Skeletal muscle cell (primary cell): ENCODE results near the gene OXNAD1.

ENCODE experiments used
- DNase-seq: peaks from one replicate; pipeline ENCODE4 v3.0.0-alpha.2; 2010; ENCODE audit warnings: low read depth
- H3K4me3 ChIP-seq: 2 replicates; pipeline ENCODE4 v1.5.1; 2011; ENCODE audit warnings: low read depth, mild to moderate bottlenecking, control low read depth, low read length, moderate library complexity

OXNAD1 gene

GRCh38 chr3:16266714-16267113 lies 1.7 kb downstream of the OXNAD1 start:
- H3K4me3 ChIP-seq: no peak overlapping the region
- DNase-seq: no peak

- DNase-seq: no peak
- H3K4me3 ChIP-seq: no peak overlapping the region
Measured at GRCh38 chr3:16270855-16271254, 5.8 kb downstream of the OXNAD1 start.

GRCh38 chr3:16272588-16272987 lies 7.6 kb downstream of the OXNAD1 start:
- DNase-seq: no peak

GRCh38 chr3:16273867-16274266 lies 8.9 kb downstream of the OXNAD1 start:
- no peak overlapping the region for H3K4me3 ChIP-seq
- DNase-seq: no peak

More at GRCh38 chr3:16272588-16272987, 7.6 kb downstream of the OXNAD1 start:
- no peak overlapping the region for H3K4me3 ChIP-seq

GRCh38 chr3:16277471-16277870 lies 12.5 kb downstream of the OXNAD1 start:
- DNase-seq: no peak

DNA sequence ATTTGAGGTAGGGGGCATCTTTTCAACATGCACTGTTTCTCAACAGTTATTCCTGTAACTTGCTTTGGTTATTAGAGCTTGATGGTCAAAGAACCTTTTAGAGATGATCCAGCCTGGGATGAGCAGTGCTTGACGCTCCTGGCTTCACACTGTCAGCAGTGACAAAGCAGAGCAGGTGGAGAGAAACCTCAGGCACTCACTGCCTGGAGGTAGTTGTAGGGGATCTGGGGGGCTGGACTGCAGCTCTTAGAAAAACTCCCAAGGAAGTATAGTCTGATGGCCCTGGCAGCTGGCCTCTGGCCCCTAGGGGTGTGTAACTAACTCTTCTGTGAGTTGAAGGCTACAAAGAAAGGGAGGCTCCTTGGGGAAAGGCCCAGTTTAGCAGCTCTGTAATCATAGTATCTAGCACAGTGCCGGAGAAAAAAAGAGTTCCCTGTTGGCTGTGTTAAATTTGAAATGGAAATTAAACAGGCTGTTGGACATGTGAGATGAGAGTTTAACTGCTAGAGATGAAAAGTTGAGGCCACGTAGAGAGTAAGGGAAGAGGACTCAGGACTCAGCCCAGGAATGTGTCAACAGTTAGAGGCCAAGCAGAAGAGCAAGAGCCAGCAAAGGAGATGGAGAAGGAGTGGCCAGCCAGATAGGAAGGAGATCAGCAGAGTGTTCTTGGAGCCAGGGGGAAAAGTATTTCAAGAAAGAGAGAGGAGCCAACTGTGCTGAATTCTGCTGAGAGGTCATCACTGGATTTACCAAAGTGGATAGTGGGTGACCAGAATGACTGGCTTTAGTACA lies 14.2 kb downstream of the OXNAD1 start:
- no peak overlapping the region for H3K4me3 ChIP-seq

More at GRCh38 chr3:16277471-16277870, 12.5 kb downstream of the OXNAD1 start:
- H3K4me3 ChIP-seq: no peak overlapping the region

DNA sequence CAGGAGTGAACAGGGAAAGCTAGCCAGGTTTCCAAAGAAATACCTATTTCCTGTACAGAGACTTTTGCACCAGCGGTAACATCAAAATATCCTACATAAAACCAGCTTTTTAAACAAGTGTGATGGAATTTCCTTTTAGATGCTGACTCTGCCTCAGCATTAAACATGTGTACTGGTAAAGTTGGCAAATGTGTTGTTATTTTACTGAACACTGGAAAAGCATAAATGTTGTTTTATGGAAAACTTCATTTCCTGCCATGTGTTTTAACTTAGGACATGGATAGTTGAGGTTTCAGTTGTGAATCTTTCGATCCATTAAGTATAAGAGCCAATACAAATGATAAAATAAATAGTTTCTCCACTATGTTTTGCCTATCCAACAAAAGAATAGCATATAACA lies 15.7 kb downstream of the OXNAD1 start:
- no peak for DNase-seq
- H3K4me3 ChIP-seq: no peak overlapping the region

More for the DNA sequence above, 14.2 kb downstream of the OXNAD1 start:
- no peak for DNase-seq

- no peak for DNase-seq
Measured at GRCh38 chr3:16284633-16285032, 19.6 kb downstream of the OXNAD1 start.

DNA sequence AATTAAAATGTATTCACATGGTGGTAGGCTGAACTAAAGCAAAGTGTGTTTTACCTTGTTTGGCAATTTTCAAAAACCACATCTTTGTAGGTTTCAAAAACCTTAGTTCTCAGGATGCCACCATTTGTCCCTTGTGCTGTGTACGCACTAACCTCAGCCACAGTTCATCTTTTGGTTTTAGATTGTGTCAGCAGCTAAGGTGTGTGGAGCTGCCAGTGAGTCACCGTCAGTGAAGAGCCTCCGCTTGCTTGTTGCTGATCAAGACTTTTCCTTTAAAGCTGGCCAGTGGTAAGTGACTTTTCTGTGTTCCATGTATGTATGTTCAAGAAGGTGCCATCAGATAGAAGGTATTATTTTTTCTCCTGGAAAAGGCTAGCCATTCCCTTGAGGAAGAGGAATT lies 21.1 kb downstream of the OXNAD1 start:
- no peak for DNase-seq
- H3K4me3 ChIP-seq: no peak overlapping the region

More at GRCh38 chr3:16284633-16285032, 19.6 kb downstream of the OXNAD1 start:
- no peak overlapping the region for H3K4me3 ChIP-seq

GRCh38 chr3:16286751-16287543 lies 21.9 kb downstream of the OXNAD1 start:
- no peak for DNase-seq
- no peak overlapping the region for H3K4me3 ChIP-seq

GRCh38 chr3:16288664-16289063 lies 23.7 kb downstream of the OXNAD1 start:
- DNase-seq: no peak
- H3K4me3 ChIP-seq: no peak overlapping the region

GRCh38 chr3:16289144-16289889 lies 24.3 kb downstream of the OXNAD1 start:
- DNase-seq: peak; percentile 20
- H3K4me3 ChIP-seq: no peak overlapping the region

- H3K4me3 ChIP-seq: no peak overlapping the region
- DNase-seq: peak; percentile 22
Measured at GRCh38 chr3:16290007-16290826, 25.2 kb downstream of the OXNAD1 start.

DNA sequence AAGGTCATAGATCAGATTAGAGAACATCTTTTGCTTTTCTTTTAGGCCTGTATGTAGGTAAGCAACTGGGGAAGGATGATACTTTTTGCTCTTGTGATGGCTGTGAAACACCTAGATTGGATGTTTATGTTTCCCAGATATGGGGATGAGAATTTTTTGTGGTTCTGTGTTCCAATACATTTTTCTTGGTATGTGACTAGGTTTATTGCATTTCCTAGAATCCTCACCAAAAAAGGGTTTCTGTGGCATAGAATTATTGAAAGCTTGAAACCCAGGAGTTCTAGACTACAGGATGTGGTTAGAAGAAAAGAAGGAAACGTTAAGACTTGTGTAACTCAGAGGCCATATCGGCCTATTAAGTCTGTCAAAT lies 25.8 kb downstream of the OXNAD1 start:
- no peak overlapping the region for H3K4me3 ChIP-seq
- no peak for DNase-seq

DNA sequence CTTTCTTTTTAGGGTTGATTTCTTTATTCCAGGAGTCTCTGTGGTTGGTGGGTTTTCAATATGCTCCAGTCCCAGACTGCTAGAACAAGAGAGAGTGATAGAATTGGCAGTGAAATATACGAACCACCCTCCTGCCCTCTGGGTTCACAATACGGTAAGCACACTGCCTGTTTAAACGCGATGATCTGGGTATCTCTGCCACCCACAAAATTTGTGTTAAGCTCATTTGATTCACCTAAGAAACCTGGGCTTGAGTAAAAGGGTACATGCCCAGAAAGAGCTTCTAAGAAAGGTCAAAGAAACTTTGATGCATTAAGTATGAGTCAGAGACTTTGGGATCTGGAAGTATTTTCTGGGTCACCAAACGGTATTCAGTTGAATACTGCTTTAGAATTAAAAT lies 29.8 kb downstream of the OXNAD1 start:
- no peak overlapping the region for H3K4me3 ChIP-seq
- no peak for DNase-seq

- H3K4me3 ChIP-seq: no peak overlapping the region
Measured at GRCh38 chr3:16295298-16295890, 30.4 kb downstream of the OXNAD1 start.

GRCh38 chr3:16297997-16298885 lies 33.2 kb downstream of the OXNAD1 start:
- no peak overlapping the region for H3K4me3 ChIP-seq
- no peak for DNase-seq

More at GRCh38 chr3:16295298-16295890, 30.4 kb downstream of the OXNAD1 start:
- no peak for DNase-seq

GRCh38 chr3:16298891-16299290 lies 33.9 kb downstream of the OXNAD1 start:
- no peak overlapping the region for H3K4me3 ChIP-seq
- DNase-seq: no peak
